ENCODE measurements around the gene ALK. TPM values are rescaled to one million over a fixed set of nuclear protein-coding genes. Genes with fewer than 3 reads are reported as not detected.

ALK gene
- 0.16 and 0.35 TPM in 2 replicates for total RNA-seq (2014; rRNA removed; shearing (Covaris generic))
- polyA plus RNA-seq (2016; fragmentation: Nextera tagmentation; extraction: Ambion mirVana) = not detected in 2 replicates
- long read RNA-seq = 0 reads

GRCh38 chr2:29921560-29921915 lies at the start of gene ALK:
ALK (minus strand) TSS chr2:29921586; CDS start chr2:29920659, 927 bp downstream.
- Mint-ChIP-seq H3K27me3 (ENCODE audit: insufficient read depth, low read depth, poor library complexity) (peaks cover 37% of the 10 kb centered on the region), H3K4me1 (peaks cover 4% of the 10 kb centered on the region; the same call in 2 of the 3 replicates), H3K36me3 (ENCODE audit: low read depth) (no peaks in the 10 kb centered on the region; the same call in 2 of the 3 replicates), H3K27ac (no peak within 1 kb of the TSS), H3K9me3 (no peaks in the 10 kb centered on the region), H3K4me3 (peak within 1 kb of the TSS; percentile 79)
- Histone ChIP-seq H3K4me3 (peak within 1 kb of the TSS; percentile 74), H3K79me2 (replicated peaks; ENCODE audit: insufficient read depth) (no peaks in the 10 kb centered on the region), H3K4me1 (ENCODE audit: insufficient read depth) (peaks cover 7% of the 10 kb centered on the region; the same call in 1 of the 2 replicates), H3K27me3 (ENCODE audit: insufficient read depth) (peaks cover 40% of the 10 kb centered on the region), H3K4me2 (peak within 1 kb of the TSS; percentile 93), H3K36me3 (ENCODE audit: insufficient read depth) (no peaks in the 10 kb centered on the region), H3K9me2 (ENCODE audit: insufficient read depth) (no peaks in the 10 kb centered on the region), H4K20me1 (replicated peaks; ENCODE audit: insufficient read depth) (peaks cover 3% of the 10 kb centered on the region; the same call in 1 of the 2 replicates), H3K27ac (ENCODE audit: low read depth) (no peak within 1 kb of the TSS), H2AFZ (peak within 1 kb of the TSS; percentile 96), H3F3A (replicated peaks; ENCODE audit: low read depth) (no peaks in the 10 kb centered on the region)
- TF ChIP-seq REST (IDR thresholded peaks at IDR 0.05; ENCODE audit: unreplicated experiment) = no peak
- no peak for TF ChIP-seq JUNB (IDR thresholded peaks at IDR 0.05; ENCODE audit: unreplicated experiment)
- TF ChIP-seq CTCF (conservative IDR thresholded peaks at IDR 0.05; ENCODE audit: low read depth in 2 of 2) = no peak
- TF ChIP-seq ZNF114 (CRISPR knock-in tag; IDR thresholded peaks at IDR 0.05) = no peak
- TF ChIP-seq POLR2AphosphoS5 (IDR thresholded peaks at IDR 0.05; ENCODE audit: low read depth) = no peak
- TF ChIP-seq STAT1 (IDR thresholded peaks at IDR 0.05; ENCODE audit: unreplicated experiment) = no peak
- no peak for TF ChIP-seq ZNF462 (CRISPR knock-in tag; IDR thresholded peaks at IDR 0.05)
- no peak for TF ChIP-seq NANOG (IDR thresholded peaks at IDR 0.05; ENCODE audit: borderline replicate concordance)
- DNase-seq (ENCODE audit: low spot score) (peak; percentile 97), ATAC-seq (peak; percentile 80)
